GM12864 (cell line): ENCODE results near the gene CTNNBL1.

Experiments used
- DNase-seq: peaks from one replicate; pipeline ENCODE4 v3.0.0-alpha.2; 2011; ENCODE audit warnings: low read depth
- H3K4me3 ChIP-seq: 2 replicates; pipeline ENCODE4 v1.5.1; 2011; ENCODE audit warnings: mild to moderate bottlenecking, low read depth, low read length, control low read depth
- CTCF ChIP-seq: IDR thresholded peaks from 2 replicates; pipeline ENCODE4 v1.5.1; 2011; ENCODE audit warnings: low read depth, mild to moderate bottlenecking, moderate library complexity, low read length, control low read depth, inconsistent platforms; ENCODE audit errors: missing control alignments

The CTNNBL1 gene

GRCh38 chr20:37729909-37730308 is 36.1 kb downstream of the CTNNBL1 start:
- H3K4me3 ChIP-seq: no peak overlapping the region
- DNase-seq: no peak
- no peak for TF ChIP-seq CTCF

GRCh38 chr20:37733416-37733815 is 39.6 kb downstream of the CTNNBL1 start:
- TF ChIP-seq CTCF: no peak
- DNase-seq: no peak
- H3K4me3 ChIP-seq: no peak overlapping the region

GRCh38 chr20:37734228-37734985 is 40.6 kb downstream of the CTNNBL1 start:
- DNase-seq: no peak
- H3K4me3 ChIP-seq: no peak overlapping the region
- TF ChIP-seq CTCF: no peak

- no peak overlapping the region for H3K4me3 ChIP-seq
- no peak for DNase-seq
- no peak for TF ChIP-seq CTCF
Observed at GRCh38 chr20:37735541-37735940, 41.7 kb downstream of the CTNNBL1 start.

- no peak overlapping the region for H3K4me3 ChIP-seq
- no peak for TF ChIP-seq CTCF
- DNase-seq: no peak
Observed at GRCh38 chr20:37736132-37736531, 42.3 kb downstream of the CTNNBL1 start.

GRCh38 chr20:37737826-37738420 is 44.1 kb downstream of the CTNNBL1 start:
- DNase-seq: no peak
- no peak for TF ChIP-seq CTCF

GRCh38 chr20:37741055-37741454 is 47.2 kb downstream of the CTNNBL1 start:
- TF ChIP-seq CTCF: no peak

More at GRCh38 chr20:37737826-37738420, 44.1 kb downstream of the CTNNBL1 start:
- H3K4me3 ChIP-seq: no peak overlapping the region

More at GRCh38 chr20:37741055-37741454, 47.2 kb downstream of the CTNNBL1 start:
- no peak overlapping the region for H3K4me3 ChIP-seq
- DNase-seq: no peak
